WTC11 (cell line): ENCODE results near the gene KCNK16. TPM values are rescaled to one million over a fixed set of nuclear protein-coding genes. Genes with fewer than 3 reads are reported as not detected.

Experiments used
- ATAC-seq: fragments of 200-7000 bp; cut with Tn5 transposase; 2 replicates; pipeline ENCODE4 v1.10.0; 2021; ENCODE audit warnings: mild to moderate bottlenecking, moderate library complexity
- CTCF ChIA-PET: fragments of 300-600 bp; sonication (Branson Sonifier 250); formaldehyde crosslinking; loops from one replicate; lab custom pipeline; 2021; ENCODE audit warnings: antibody characterized with exemption; lab: Charles Lee
- POLR2A ChIA-PET: fragments of 350-600 bp; sonication (Branson Sonifier 250); formaldehyde crosslinking; loops from one replicate; lab custom pipeline; 2021; ENCODE audit warnings: antibody characterized with exemption; lab: Charles Lee
- DNase-seq: peaks from one replicate; pipeline ENCODE4 v3.0.0; 2021; ENCODE audit warnings: low spot score
- H3K27ac Mint-ChIP-seq: 2 replicates; pipeline ENCODE4 v1.8.0; 2021; ENCODE audit warnings: mixed read lengths
- H3K27me3 Mint-ChIP-seq: 2 replicates; pipeline ENCODE4 v1.8.0; 2021; ENCODE audit warnings: low read depth, mild to moderate bottlenecking, moderate library complexity, mixed read lengths
- H3K36me3 Mint-ChIP-seq: 2 replicates; pipeline ENCODE4 v1.8.0; 2021; ENCODE audit warnings: mixed read lengths
- H3K4me1 Mint-ChIP-seq: 2 replicates; pipeline ENCODE4 v1.8.0; 2022; ENCODE audit warnings: mixed read lengths
- H3K4me3 Mint-ChIP-seq: 2 replicates; pipeline ENCODE4 v1.8.0; 2021; ENCODE audit warnings: mild to moderate bottlenecking, moderate library complexity, mixed read lengths
- H3K9me3 Mint-ChIP-seq: 2 replicates; pipeline ENCODE4 v1.8.0; 2021; ENCODE audit warnings: mixed read lengths
- CDX4 ChIP-seq: fragments of 250-450 bp; sonication (Bioruptor Pico); IDR thresholded peaks from 2 replicates; pipeline ENCODE4 v1.9.0; 2021; ENCODE audit warnings: moderate library complexity, mild to moderate bottlenecking, inconsistent platforms, borderline replicate concordance
- CREM ChIP-seq: sonication (generic); formaldehyde crosslinking; IDR thresholded peaks from 2 replicates; pipeline ENCODE4 v1.8.1; 2022; ENCODE audit warnings: mild to moderate bottlenecking, missing genetic modification reagents, moderate library complexity
- CTCF ChIP-seq: fragments of 200-600 bp; IDR thresholded peaks from 2 replicates; pipeline ENCODE4 v1.8.0; 2022; ENCODE audit warnings: antibody characterized with exemption
- E2F5 ChIP-seq: sonication (generic); formaldehyde crosslinking; IDR thresholded peaks from 2 replicates; pipeline ENCODE4 v1.8.1; 2022; ENCODE audit warnings: mild to moderate bottlenecking, moderate library complexity, missing genetic modification reagents
- ERG ChIP-seq: fragments of 250-450 bp; sonication (Bioruptor Pico); IDR thresholded peaks from 2 replicates; pipeline ENCODE4 v1.8.0; 2021; ENCODE audit warnings: mild to moderate bottlenecking
- ETV6 ChIP-seq: sonication (generic); formaldehyde crosslinking; IDR thresholded peaks from 2 replicates; pipeline ENCODE4 v1.8.1; 2022; ENCODE audit warnings: mild to moderate bottlenecking, missing genetic modification reagents
- FOXP1 ChIP-seq: sonication (generic); formaldehyde crosslinking; IDR thresholded peaks from 2 replicates; pipeline ENCODE4 v1.8.0; 2022; ENCODE audit warnings: missing genetic modification reagents, mild to moderate bottlenecking, moderate library complexity, borderline replicate concordance
- FOXP4 ChIP-seq: sonication (generic); formaldehyde crosslinking; IDR thresholded peaks from 2 replicates; pipeline ENCODE4 v1.8.0; 2022; ENCODE audit warnings: mild to moderate bottlenecking, missing genetic modification reagents
- GABPB1 ChIP-seq: sonication (generic); formaldehyde crosslinking; IDR thresholded peaks from 2 replicates; pipeline ENCODE4 v1.8.1; 2023; ENCODE audit warnings: mild to moderate bottlenecking, missing genetic modification reagents
- MAX ChIP-seq: sonication (generic); formaldehyde crosslinking; IDR thresholded peaks from 2 replicates; pipeline ENCODE4 v1.8.0; 2022; ENCODE audit warnings: mild to moderate bottlenecking, missing genetic modification reagents
- NFATC4 ChIP-seq: fragments of 250-450 bp; sonication (Bioruptor Pico); IDR thresholded peaks from 2 replicates; pipeline ENCODE4 v1.9.0; 2021; ENCODE audit warnings: mild to moderate bottlenecking
- NR1H2 ChIP-seq: sonication (generic); formaldehyde crosslinking; IDR thresholded peaks from 2 replicates; pipeline ENCODE4 v1.9.0; 2021; ENCODE audit warnings: mild to moderate bottlenecking, moderate library complexity, missing genetic modification reagents
- NR2C2 ChIP-seq: sonication (generic); formaldehyde crosslinking; IDR thresholded peaks from 2 replicates; pipeline ENCODE4 v1.8.0; 2022; ENCODE audit warnings: mild to moderate bottlenecking, missing genetic modification reagents
- SMAD3 ChIP-seq: sonication (generic); formaldehyde crosslinking; IDR thresholded peaks from 2 replicates; pipeline ENCODE4 v1.8.0; 2022; ENCODE audit warnings: missing genetic modification reagents, mild to moderate bottlenecking, borderline replicate concordance
- SP1 ChIP-seq: sonication (generic); formaldehyde crosslinking; conservative IDR thresholded peaks from 2 replicates; pipeline ENCODE4 v1.8.1; 2022; ENCODE audit warnings: missing genetic modification reagents
- STAT6 ChIP-seq: sonication (generic); formaldehyde crosslinking; conservative IDR thresholded peaks from 2 replicates; pipeline ENCODE4 v1.8.1; 2023; ENCODE audit warnings: mild to moderate bottlenecking, low read depth, missing genetic modification reagents, moderate library complexity
- TEAD4 ChIP-seq: sonication (generic); formaldehyde crosslinking; IDR thresholded peaks from 2 replicates; pipeline ENCODE4 v1.8.0; 2022; ENCODE audit warnings: mild to moderate bottlenecking, missing genetic modification reagents
- USF2 ChIP-seq: sonication (generic); formaldehyde crosslinking; IDR thresholded peaks from 2 replicates; pipeline ENCODE4 v1.8.1; 2023; ENCODE audit warnings: mild to moderate bottlenecking, missing genetic modification reagents, moderate library complexity
- ZNF138 ChIP-seq: sonication (generic); formaldehyde crosslinking; conservative IDR thresholded peaks from 2 replicates; pipeline ENCODE4 v1.8.1; 2022; ENCODE audit warnings: mild to moderate bottlenecking, moderate library complexity, missing genetic modification reagents
- ZNF219 ChIP-seq: sonication (generic); formaldehyde crosslinking; IDR thresholded peaks from 2 replicates; pipeline ENCODE4 v1.8.0; 2023; ENCODE audit warnings: missing genetic modification reagents, mild to moderate bottlenecking, borderline replicate concordance
- ZNF232 ChIP-seq: sonication (generic); formaldehyde crosslinking; IDR thresholded peaks from 2 replicates; pipeline ENCODE4 v1.8.0; 2022; ENCODE audit warnings: mild to moderate bottlenecking, missing genetic modification reagents
- ZNF396 ChIP-seq: fragments of 250-450 bp; sonication (Bioruptor Pico); IDR thresholded peaks from 2 replicates; pipeline ENCODE4 v1.8.0; 2021; ENCODE audit warnings: mild to moderate bottlenecking, moderate library complexity, borderline replicate concordance
- total RNA-seq: library from RNA; stranded (reverse); gene quantifications from 3 replicates; pipeline ENCODE4 v1.2.3, GENCODE V29; 2021

KCNK16 gene
- total RNA-seq, 1 experiment from 2014 or later: not detected

GRCh38 chr6:39274903-39275302, 47.6 kb downstream of the KCNK16 start (continued):
- TF ChIP-seq STAT6 (CRISPR knock-in tag) (no peak), ZNF396 (no peak), TEAD4 (CRISPR knock-in tag) (no peak), ZNF219 (no peak), MAX (CRISPR knock-in tag) (no peak), NR1H2 (CRISPR knock-in tag) (no peak), ERG (CRISPR knock-in tag) (no peak), ETV6 (CRISPR knock-in tag) (no peak), E2F5 (CRISPR knock-in tag) (no peak), CTCF (no peak), GABPB1 (CRISPR knock-in tag) (no peak), CDX4 (CRISPR knock-in tag) (no peak), SP1 (CRISPR knock-in tag) (no peak)

GRCh38 chr6:39274471-39274870, 48.0 kb downstream of the KCNK16 start:
- no peaks in the 10 kb centered on the region for H3K36me3 Mint-ChIP-seq
- H3K4me1 Mint-ChIP-seq: peaks cover 38% of the 10 kb centered on the region
- H3K27me3 Mint-ChIP-seq: no peaks in the 10 kb centered on the region; the same call in 1 of the 2 replicates
- no peak overlapping the region for H3K27ac Mint-ChIP-seq
- ChIA-PET CTCF (interaction anchor here (0.8 to 1.7 kb wide), 3 partner anchors 18 to 29 kb away, joined by 3 to 17 read pairs (median 4); no protein-coding TSS in a partner anchor), POLR2A (no interaction called here)
- no peak for DNase-seq
- no peak overlapping the region for H3K4me3 Mint-ChIP-seq
- 0 out of 2 replicates have a peak, but pooled peaks cover 8% of the 10 kb centered on the region for H3K9me3 Mint-ChIP-seq
- ATAC-seq: no peak
- TF ChIP-seq NFATC4: no peak
- no peak for TF ChIP-seq SMAD3 (CRISPR knock-in tag)
- no peak for TF ChIP-seq NR2C2 (CRISPR knock-in tag)
- TF ChIP-seq ZNF232 (CRISPR knock-in tag): no peak
- no peak for TF ChIP-seq ZNF138 (CRISPR knock-in tag)
- no peak for TF ChIP-seq USF2 (CRISPR knock-in tag)
- no peak for TF ChIP-seq CREM (CRISPR knock-in tag)
- no peak for TF ChIP-seq FOXP1 (CRISPR knock-in tag)
- TF ChIP-seq FOXP4 (CRISPR knock-in tag): no peak
